OCI-LY1 (cell line): ENCODE data around the gene DRD1.

ENCODE experiments used
- H2AFZ ChIP-seq: fragments of 200-600 bp; sonication (generic), shearing (Covaris generic); 2 replicates; pipeline ENCODE4 v1.6.0; 2014; ENCODE audit warnings: antibody characterized with exemption, mild to moderate bottlenecking, low read length
- H3F3A ChIP-seq: fragments of 200-600 bp; sonication (generic), shearing (Covaris generic); 2 replicates; pipeline ENCODE4 v1.6.0; 2014; ENCODE audit warnings: mild to moderate bottlenecking, antibody characterized with exemption, low read length, moderate library complexity; ENCODE audit not compliant: insufficient read depth
- H3K27ac ChIP-seq: fragments of 200-600 bp; sonication (generic); 2 replicates; pipeline ENCODE4 v1.5.1; 2014; ENCODE audit warnings: low read length, mixed run types, mild to moderate bottlenecking, low read depth; ENCODE audit not compliant: poor library complexity, severe bottlenecking
- H3K27me3 ChIP-seq: fragments of 200-600 bp; sonication (generic); 2 replicates; pipeline ENCODE4 v1.6.0; 2014; ENCODE audit warnings: antibody characterized with exemption, mild to moderate bottlenecking, low read length, moderate library complexity; ENCODE audit not compliant: insufficient read depth
- H3K36me3 ChIP-seq: fragments of 200-600 bp; sonication (generic); 2 replicates; pipeline ENCODE4 v1.6.1; 2014; ENCODE audit warnings: mild to moderate bottlenecking, antibody characterized with exemption, low read length, moderate library complexity, mixed read lengths; ENCODE audit not compliant: insufficient read depth
- H3K4me1 ChIP-seq: fragments of 200-600 bp; sonication (generic); 2 replicates; pipeline ENCODE4 v1.5.1; 2014; ENCODE audit warnings: mild to moderate bottlenecking, low read length, moderate library complexity; ENCODE audit not compliant: insufficient read depth, severe bottlenecking
- H3K4me2 ChIP-seq: fragments of 200-600 bp; sonication (generic), shearing (Covaris generic); 2 replicates; pipeline ENCODE4 v1.6.1; 2014; ENCODE audit warnings: low read length
- H3K4me3 ChIP-seq: fragments of 200-600 bp; sonication (generic); 2 replicates; pipeline ENCODE4 v1.5.1; 2014; ENCODE audit warnings: low read length, low read depth, mild to moderate bottlenecking, mixed read lengths; ENCODE audit not compliant: poor library complexity, severe bottlenecking
- H3K79me2 ChIP-seq: fragments of 200-600 bp; shearing (Covaris generic); 2 replicates; pipeline ENCODE4 v1.6.1; 2016; ENCODE audit warnings: mixed run types, low read length, mixed read lengths; ENCODE audit not compliant: insufficient read depth
- H3K9ac ChIP-seq: fragments of 200-600 bp; sonication (generic), shearing (Covaris generic); 2 replicates; pipeline ENCODE4 v1.6.1; 2014; ENCODE audit warnings: mild to moderate bottlenecking, low read length, mixed read lengths
- H3K9me2 ChIP-seq: fragments of 200-600 bp; sonication (generic), shearing (Covaris generic); 2 replicates; pipeline ENCODE4 v1.6.1; 2014; ENCODE audit warnings: low read depth, mild to moderate bottlenecking, low read length, mixed read lengths
- H3K9me3 ChIP-seq: fragments of 200-600 bp; shearing (Covaris generic); 2 replicates; pipeline ENCODE4 v1.6.1; 2014; ENCODE audit warnings: low read length, mixed read lengths
- H4K20me1 ChIP-seq: fragments of 200-600 bp; sonication (generic), shearing (Covaris generic); 2 replicates; pipeline ENCODE4 v1.6.0; 2016; ENCODE audit warnings: mild to moderate bottlenecking, low read length; ENCODE audit not compliant: insufficient read depth
- EZH2 ChIP-seq: fragments of 200-600 bp; sonication (generic), shearing (Covaris generic); IDR thresholded peaks from 2 replicates; pipeline ENCODE4 v1.8.0; 2017; ENCODE audit warnings: borderline replicate concordance, mixed run types, mild to moderate bottlenecking, antibody characterized with exemption, low read length, moderate library complexity, mixed read lengths
- TF ChIP-seq, protein P1 (sequence below): fragments of 200-600 bp; sonication (generic), shearing (Covaris generic); IDR thresholded peaks from 2 replicates; pipeline ENCODE4 v1.5.1; 2017; ENCODE audit warnings: mild to moderate bottlenecking, antibody characterized with exemption, low read length, moderate library complexity, mixed read lengths

DRD1 gene

DNA sequence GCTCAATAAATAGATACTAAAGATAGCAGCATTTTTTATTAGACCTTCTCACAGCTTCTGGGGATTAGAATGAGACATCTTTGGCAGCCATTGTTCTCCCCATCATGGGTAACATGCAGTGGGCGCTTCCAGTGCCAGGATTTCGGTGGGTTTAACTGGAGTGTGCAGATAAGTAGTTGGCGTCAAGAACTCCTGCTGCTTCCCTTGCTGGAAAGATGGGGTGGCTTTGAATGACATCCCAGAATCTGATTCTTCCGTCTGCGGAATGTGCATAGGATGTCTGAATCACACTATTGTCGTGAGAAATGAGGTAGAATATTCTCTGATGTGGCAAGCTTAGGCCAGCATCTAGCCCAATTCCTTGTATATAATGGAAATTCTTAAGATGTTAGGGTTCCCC, 41.6 kb upstream of the DRD1 start:
- H3K36me3 ChIP-seq: peaks cover 95% of the 10 kb centered on the region
- H4K20me1 ChIP-seq: no peaks in the 10 kb centered on the region
- TF ChIP-seq EZH2: no peak
- TF ChIP-seq, protein P1, sequence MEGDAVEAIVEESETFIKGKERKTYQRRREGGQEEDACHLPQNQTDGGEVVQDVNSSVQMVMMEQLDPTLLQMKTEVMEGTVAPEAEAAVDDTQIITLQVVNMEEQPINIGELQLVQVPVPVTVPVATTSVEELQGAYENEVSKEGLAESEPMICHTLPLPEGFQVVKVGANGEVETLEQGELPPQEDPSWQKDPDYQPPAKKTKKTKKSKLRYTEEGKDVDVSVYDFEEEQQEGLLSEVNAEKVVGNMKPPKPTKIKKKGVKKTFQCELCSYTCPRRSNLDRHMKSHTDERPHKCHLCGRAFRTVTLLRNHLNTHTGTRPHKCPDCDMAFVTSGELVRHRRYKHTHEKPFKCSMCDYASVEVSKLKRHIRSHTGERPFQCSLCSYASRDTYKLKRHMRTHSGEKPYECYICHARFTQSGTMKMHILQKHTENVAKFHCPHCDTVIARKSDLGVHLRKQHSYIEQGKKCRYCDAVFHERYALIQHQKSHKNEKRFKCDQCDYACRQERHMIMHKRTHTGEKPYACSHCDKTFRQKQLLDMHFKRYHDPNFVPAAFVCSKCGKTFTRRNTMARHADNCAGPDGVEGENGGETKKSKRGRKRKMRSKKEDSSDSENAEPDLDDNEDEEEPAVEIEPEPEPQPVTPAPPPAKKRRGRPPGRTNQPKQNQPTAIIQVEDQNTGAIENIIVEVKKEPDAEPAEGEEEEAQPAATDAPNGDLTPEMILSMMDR: no peak

DNA sequence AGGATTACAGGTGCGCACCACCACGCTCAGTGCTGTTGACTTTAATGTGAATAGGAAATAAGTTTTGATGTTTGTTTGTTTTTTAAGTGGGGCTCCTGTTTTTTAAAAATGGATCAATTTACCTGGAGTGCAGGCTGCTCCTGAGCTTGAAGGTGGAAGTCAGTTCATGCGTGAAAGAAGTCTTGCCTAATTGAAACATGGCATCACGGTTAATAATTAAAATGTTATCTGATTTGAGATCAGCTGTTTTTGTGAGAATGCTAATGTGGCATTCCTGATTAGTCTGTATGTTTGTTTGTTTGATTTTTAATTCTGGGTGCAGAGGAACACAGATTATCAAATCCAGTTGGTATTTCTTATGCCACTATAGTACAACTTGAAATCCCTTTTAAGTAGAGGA, 40.8 kb upstream of the DRD1 start:
- Histone ChIP-seq H3K9ac (no peak overlapping the region), H4K20me1 (no peaks in the 10 kb centered on the region), H2AFZ (no peak overlapping the region), H3K27me3 (no peaks in the 10 kb centered on the region), H3K4me3 (no peak overlapping the region), H3K79me2 (peaks cover 95% of the 10 kb centered on the region), H3K27ac (no peak overlapping the region), H3K9me2 (no peaks in the 10 kb centered on the region), H3K9me3 (no peaks in the 10 kb centered on the region), H3K36me3 (peaks cover 91% of the 10 kb centered on the region), H3K4me2 (no peak overlapping the region), H3F3A (no peaks in the 10 kb centered on the region), H3K4me1 (peaks cover 13% of the 10 kb centered on the region)
- TF ChIP-seq, protein P1: no peak
- TF ChIP-seq EZH2: no peak

More for the DNA sequence above, 41.6 kb upstream of the DRD1 start:
- Histone ChIP-seq H3K79me2 (peaks cover 97% of the 10 kb centered on the region), H2AFZ (no peak overlapping the region), H3F3A (no peaks in the 10 kb centered on the region), H3K4me2 (no peak overlapping the region), H3K27me3 (no peaks in the 10 kb centered on the region), H3K9me2 (no peaks in the 10 kb centered on the region), H3K27ac (no peak overlapping the region), H3K9me3 (no peaks in the 10 kb centered on the region), H3K9ac (no peak overlapping the region), H3K4me1 (peaks cover 6% of the 10 kb centered on the region), H3K4me3 (no peak overlapping the region)

GRCh38 chr5:175484322-175484721, 40.3 kb upstream of the DRD1 start:
- peaks cover 86% of the 10 kb centered on the region for H3K36me3 ChIP-seq
- no peaks in the 10 kb centered on the region for H3K27me3 ChIP-seq
- H3K4me1 ChIP-seq: peaks cover 18% of the 10 kb centered on the region
- H3K9ac ChIP-seq: no peak overlapping the region
- H3F3A ChIP-seq: no peaks in the 10 kb centered on the region
- H3K27ac ChIP-seq: no peak overlapping the region
- H3K4me3 ChIP-seq: no peak overlapping the region
- peaks cover 95% of the 10 kb centered on the region for H3K79me2 ChIP-seq
- H3K9me2 ChIP-seq: no peaks in the 10 kb centered on the region
- H2AFZ ChIP-seq: no peak overlapping the region
- no peak for TF ChIP-seq EZH2
- TF ChIP-seq, protein P1: no peak
- H4K20me1 ChIP-seq: no peaks in the 10 kb centered on the region
- no peaks in the 10 kb centered on the region for H3K9me3 ChIP-seq
- no peak overlapping the region for H3K4me2 ChIP-seq
